Nucleus accumbens (tissue), 56 donors: ENCODE measurements around the gene SLC25A46.
"Not testable (repeated sequence)": the region's sequence is repeated elsewhere in the genome, so short reads cannot be mapped to it uniquely, and the experiment has no call there.

Experiments used
- DNase-seq, 56 donors: peaks; one replicate each; lab custom pipeline; 2025; lab: John Stamatoyannopoulos, UW

Gene SLC25A46

GRCh38 chr5:110753600-110753999, 14.8 kb downstream of the SLC25A46 start:
- no peak for DNase-seq

- no peak for DNase-seq
Measured at GRCh38 chr5:110754181-110754580, 15.4 kb downstream of the SLC25A46 start.

GRCh38 chr5:110757118-110757729, 18.4 kb downstream of the SLC25A46 start:
- peak in 2 of 56 donors; percentile 1 to 3 for DNase-seq

GRCh38 chr5:110760158-110760557, 21.4 kb downstream of the SLC25A46 start:
- no peak for DNase-seq

- DNase-seq: no peak
Measured at GRCh38 chr5:110768138-110768860, 29.5 kb downstream of the SLC25A46 start.

- DNase-seq: no peak
Measured at GRCh38 chr5:110769000-110769681, 30.3 kb downstream of the SLC25A46 start.

- DNase-seq: no peak
Measured at GRCh38 chr5:110770286-110770685, 31.5 kb downstream of the SLC25A46 start.

GRCh38 chr5:110784901-110785300, 46.1 kb downstream of the SLC25A46 start:
- no peak for DNase-seq

- no peak for DNase-seq
Measured at GRCh38 chr5:110785356-110785755, 46.5 kb downstream of the SLC25A46 start.

GRCh38 chr5:110788006-110788405, 49.2 kb downstream of the SLC25A46 start:
- not testable (repeated sequence) for DNase-seq

- no peak for DNase-seq
Measured at GRCh38 chr5:110790673-110791072, 51.9 kb downstream of the SLC25A46 start.

- DNase-seq: no peak
Measured at GRCh38 chr5:110802998-110803397, 64.2 kb downstream of the SLC25A46 start.

- no peak for DNase-seq
Measured at GRCh38 chr5:110803467-110804326, 64.9 kb downstream of the SLC25A46 start.

GRCh38 chr5:110807169-110807568, 68.4 kb downstream of the SLC25A46 start:
- DNase-seq: peak in 1 of 56 donors; percentile 3

GRCh38 chr5:110809006-110809405, 70.2 kb downstream of the SLC25A46 start:
- DNase-seq: no peak
